Suprapubic skin (tissue), 4 donors: ENCODE measurements around the gene TPSD1. TPM values are rescaled to one million over a fixed set of nuclear protein-coding genes. Genes with fewer than 3 reads are reported as not detected.
"Not testable (repeated sequence)": the region's sequence is repeated elsewhere in the genome, so short reads cannot be mapped to it uniquely, and the experiment has no call there.

Source experiments
- DNase-seq, 2 donors: peaks; one replicate each; pipeline ENCODE4 v3.0.0-alpha.2; 2019; ENCODE audit warnings: low spot score in 2 of 2
- H3K27ac ChIP-seq: fragments of 200-600 bp; sonication (generic); one replicate; pipeline ENCODE4 v1.5.1; 2019
- H3K27me3 ChIP-seq: fragments of 200-600 bp; sonication (generic); one replicate; pipeline ENCODE4 v1.5.1; 2019
- H3K36me3 ChIP-seq: fragments of 200-600 bp; sonication (generic); one replicate; pipeline ENCODE4 v1.5.1; 2019
- H3K4me1 ChIP-seq: fragments of 200-600 bp; sonication (generic); one replicate; pipeline ENCODE4 v1.5.1; 2019
- H3K4me3 ChIP-seq: fragments of 200-600 bp; sonication (generic); one replicate; pipeline ENCODE4 v1.5.1; 2019; ENCODE audit warnings: mild to moderate bottlenecking
- H3K9me3 ChIP-seq: fragments of 200-600 bp; sonication (generic); one replicate; pipeline ENCODE4 v1.5.1; 2019
- EP300 ChIP-seq: sonication (generic); formaldehyde crosslinking; IDR thresholded peaks from one replicate; pipeline ENCODE4 v1.6.1; 2017; ENCODE audit warnings: antibody characterized with exemption
- POLR2A ChIP-seq, 2 donors: fragments of 450-650 bp; IDR thresholded peaks; one replicate each; pipeline ENCODE4 v1.6.1; 2017; ENCODE audit warnings: antibody characterized with exemption in 2 of 2, mild to moderate bottlenecking in 2 of 2, moderate library complexity in 2 of 2
- POLR2AphosphoS5 ChIP-seq, 3 donors: sonication (generic); formaldehyde crosslinking; IDR thresholded peaks; one replicate each; pipeline ENCODE4 v1.6.1; 2017; ENCODE audit warnings: antibody characterized with exemption in 3 of 3
- WGBS: methylation state at CpG from one replicate; pipeline ENCODE4 v1.1.5; 2018; 5-methylcytosine and 5-hydroxymethylcytosine counted together
- total RNA-seq, 4 donors: library from RNA; depleted of rRNA; stranded (reverse); fragments of >200 nt; gene quantifications; one replicate each; pipeline ENCODE4 v1.1.0, GENCODE V29; 2016
- TF ChIP-seq, protein P1 (sequence below), 2 donors: fragments of 200-600 bp in 1 of 2; fragments of 450-650 bp in 1 of 2; sonication (generic) in 1 of 2; IDR thresholded peaks; one replicate each; pipeline ENCODE4 v1.5.1; 2016 to 2019; ENCODE audit warnings: antibody characterized with exemption in 2 of 2, mild to moderate bottlenecking in 1 of 2, moderate library complexity in 1 of 2

TPSD1 gene
- total RNA-seq, 4 donors from 2014 or later: 0.38 to 11.6 (median 0.83) TPM; not detected in 1

DNA sequence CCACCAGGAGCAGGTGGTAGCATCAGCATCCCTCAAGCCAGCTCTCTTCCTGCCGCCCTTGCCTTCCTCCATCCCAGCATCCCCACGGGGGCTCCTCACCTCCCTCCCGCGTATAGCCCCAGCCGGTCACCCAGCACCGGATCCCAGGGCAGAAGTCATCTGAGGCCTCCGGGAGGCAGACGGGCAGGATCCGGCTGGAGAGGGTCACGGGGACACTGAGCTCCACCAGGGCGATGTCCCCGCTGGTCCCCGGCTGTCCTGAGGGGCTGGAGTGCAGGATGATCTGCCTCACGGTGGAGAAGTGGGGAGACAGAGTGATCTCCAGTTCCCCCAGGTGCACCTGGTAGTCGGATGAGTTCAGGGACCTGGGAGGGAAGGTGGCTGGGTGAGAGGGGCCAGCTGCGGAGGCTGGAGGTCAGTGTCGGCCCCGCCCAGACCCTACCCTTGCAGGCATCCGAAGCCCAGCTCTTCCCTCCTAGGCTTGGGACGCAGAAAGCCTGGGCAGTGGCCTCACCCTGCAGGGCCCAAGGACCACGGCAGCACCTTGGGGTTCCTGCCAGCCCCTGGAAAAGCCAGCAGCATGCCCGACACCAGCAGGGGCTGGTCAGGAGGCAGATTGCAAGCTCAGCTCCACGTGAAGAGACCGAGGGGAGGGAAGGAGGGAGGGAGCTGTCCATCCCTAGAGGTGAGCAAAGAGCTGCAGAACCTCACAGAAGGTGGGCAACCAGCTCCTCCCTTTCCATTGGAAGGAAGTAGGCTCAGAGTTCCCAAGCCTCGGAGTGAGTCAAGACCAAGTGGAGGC, 33.1 kb upstream of the TPSD1 start:
- Histone ChIP-seq H3K36me3 (no peaks in the 10 kb centered on the region), H3K27ac (no peak overlapping the region), H3K9me3 (no peaks in the 10 kb centered on the region), H3K4me1 (no peaks in the 10 kb centered on the region), H3K4me3 (no peak overlapping the region), H3K27me3 (peaks cover 35% of the 10 kb centered on the region)
- DNase-seq: no peak
- TF ChIP-seq EP300 (no peak), POLR2A (IDR thresholded peaks at IDR 0.05) (no peak), POLR2AphosphoS5 (IDR thresholded peaks at IDR 0.05) (no peak)
- TF ChIP-seq, protein P1, sequence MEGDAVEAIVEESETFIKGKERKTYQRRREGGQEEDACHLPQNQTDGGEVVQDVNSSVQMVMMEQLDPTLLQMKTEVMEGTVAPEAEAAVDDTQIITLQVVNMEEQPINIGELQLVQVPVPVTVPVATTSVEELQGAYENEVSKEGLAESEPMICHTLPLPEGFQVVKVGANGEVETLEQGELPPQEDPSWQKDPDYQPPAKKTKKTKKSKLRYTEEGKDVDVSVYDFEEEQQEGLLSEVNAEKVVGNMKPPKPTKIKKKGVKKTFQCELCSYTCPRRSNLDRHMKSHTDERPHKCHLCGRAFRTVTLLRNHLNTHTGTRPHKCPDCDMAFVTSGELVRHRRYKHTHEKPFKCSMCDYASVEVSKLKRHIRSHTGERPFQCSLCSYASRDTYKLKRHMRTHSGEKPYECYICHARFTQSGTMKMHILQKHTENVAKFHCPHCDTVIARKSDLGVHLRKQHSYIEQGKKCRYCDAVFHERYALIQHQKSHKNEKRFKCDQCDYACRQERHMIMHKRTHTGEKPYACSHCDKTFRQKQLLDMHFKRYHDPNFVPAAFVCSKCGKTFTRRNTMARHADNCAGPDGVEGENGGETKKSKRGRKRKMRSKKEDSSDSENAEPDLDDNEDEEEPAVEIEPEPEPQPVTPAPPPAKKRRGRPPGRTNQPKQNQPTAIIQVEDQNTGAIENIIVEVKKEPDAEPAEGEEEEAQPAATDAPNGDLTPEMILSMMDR (IDR thresholded peaks at IDR 0.05): no peak
- 60% methylated on average over 9 of the region's 25 CpGs for WGBS

DNA sequence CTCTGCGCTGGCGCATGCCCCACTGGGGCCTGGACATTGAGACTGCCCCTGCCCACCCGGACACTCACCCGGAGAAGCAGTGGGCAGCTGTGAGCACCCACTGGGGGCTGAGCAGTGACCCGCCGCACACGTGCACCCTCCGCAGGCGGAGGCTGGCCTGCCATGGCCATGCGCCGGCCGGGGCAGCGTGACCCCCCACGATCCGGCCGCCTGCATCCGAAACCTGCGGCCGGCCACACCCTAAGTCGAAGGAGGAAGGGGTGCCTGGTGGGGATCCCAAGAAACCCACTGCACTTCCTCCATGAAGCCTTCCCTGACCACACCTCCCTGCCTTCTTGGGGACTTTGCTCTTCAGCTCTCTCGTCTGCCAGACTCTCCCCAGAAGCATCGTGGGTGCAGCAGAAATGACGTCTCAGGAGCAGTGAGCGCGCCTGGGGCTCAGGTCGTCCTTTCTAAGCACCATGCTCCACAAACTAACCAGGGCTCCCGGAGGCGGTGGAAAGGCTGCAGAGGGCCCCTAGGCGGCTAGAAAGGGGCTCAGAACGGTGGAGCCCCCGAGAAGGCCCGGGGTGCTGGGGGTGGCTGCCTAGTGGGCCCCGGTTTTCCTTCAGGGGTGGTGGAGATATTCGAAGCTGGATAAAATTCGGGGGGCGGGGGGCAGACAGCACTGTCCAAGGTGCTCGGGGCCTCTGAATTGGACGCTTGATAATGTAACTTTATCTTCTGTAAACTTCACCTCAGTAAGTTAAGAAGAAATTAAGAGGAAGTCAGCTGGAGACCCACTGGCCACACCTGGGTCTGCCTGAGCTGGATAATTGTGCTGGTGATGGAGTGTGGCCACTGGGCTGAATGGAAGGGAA, 32.3 kb upstream of the TPSD1 start:
- WGBS: 78% methylated on average over 13 of the region's 38 CpGs
- TF ChIP-seq POLR2AphosphoS5 (IDR thresholded peaks at IDR 0.05) (no peak), EP300 (no peak), POLR2A (IDR thresholded peaks at IDR 0.05) (no peak)
- TF ChIP-seq, protein P1 (IDR thresholded peaks at IDR 0.05): no peak
- Histone ChIP-seq H3K4me1 (no peaks in the 10 kb centered on the region), H3K27ac (no peak overlapping the region), H3K9me3 (no peaks in the 10 kb centered on the region), H3K4me3 (no peak overlapping the region), H3K36me3 (no peaks in the 10 kb centered on the region), H3K27me3 (peaks cover 29% of the 10 kb centered on the region)
- DNase-seq: no peak

DNA sequence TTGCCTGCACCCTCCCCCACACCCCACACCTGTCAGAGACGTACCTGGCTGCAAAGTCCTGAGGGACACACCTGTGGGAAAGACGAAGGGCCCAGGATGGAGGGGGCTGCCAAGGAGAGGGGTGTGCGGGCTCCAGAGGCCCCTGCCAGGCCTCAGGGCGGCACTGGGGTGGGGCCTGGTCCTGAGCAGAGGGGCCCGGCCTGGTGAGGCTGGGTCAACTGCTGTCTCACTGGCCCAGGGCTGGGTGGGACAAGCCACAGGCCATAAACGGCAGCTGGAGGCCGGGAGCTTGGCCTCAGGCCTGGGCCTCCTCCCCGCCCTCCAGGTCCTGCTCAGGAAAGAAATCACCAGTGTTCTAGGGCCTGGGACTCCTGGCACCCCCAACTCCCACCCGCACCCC, 31.3 kb upstream of the TPSD1 start:
- H3K4me1 ChIP-seq: no peaks in the 10 kb centered on the region
- DNase-seq: no peak
- TF ChIP-seq EP300: no peak
- no peak for TF ChIP-seq POLR2A (IDR thresholded peaks at IDR 0.05)
- TF ChIP-seq, protein P1 (IDR thresholded peaks at IDR 0.05): no peak
- TF ChIP-seq POLR2AphosphoS5 (IDR thresholded peaks at IDR 0.05): no peak
- H3K27ac ChIP-seq: no peak overlapping the region
- H3K4me3 ChIP-seq: no peak overlapping the region
- H3K9me3 ChIP-seq: no peaks in the 10 kb centered on the region
- 64% methylated on average over 7 of the region's 9 CpGs for WGBS
- H3K36me3 ChIP-seq: no peaks in the 10 kb centered on the region
- H3K27me3 ChIP-seq: peaks cover 29% of the 10 kb centered on the region

GRCh38 chr16:1225051-1225451, 30.8 kb upstream of the TPSD1 start, which contains the start of gene TPSG1:
TSS of gene TPSG1 (minus strand) at chr16:1225268. CDS start at chr16:1225252, 16 bp downstream.
- Histone ChIP-seq H3K4me3 (no peak within 1 kb of the TSS), H3K4me1 (no peaks in the 10 kb centered on the region), H3K27ac (no peak within 1 kb of the TSS), H3K27me3 (peaks cover 29% of the 10 kb centered on the region), H3K36me3 (no peaks in the 10 kb centered on the region), H3K9me3 (no peaks in the 10 kb centered on the region)
- DNase-seq: no peak
- TF ChIP-seq, protein P1 (IDR thresholded peaks at IDR 0.05): no peak
- TF ChIP-seq POLR2AphosphoS5 (IDR thresholded peaks at IDR 0.05) (no peak), POLR2A (IDR thresholded peaks at IDR 0.05) (no peak), EP300 (no peak)
- WGBS: no CpG with 5 or more reads among the region's 10 CpGs

- not testable (repeated sequence) for DNase-seq, H3K36me3 ChIP-seq, H3K27ac ChIP-seq, H3K4me1 ChIP-seq, H3K4me3 ChIP-seq, H3K9me3 ChIP-seq
- 43% methylated on average over 10 of the region's 24 CpGs for WGBS
- H3K27me3 ChIP-seq: peaks cover 27% of the 10 kb centered on the region
Measured at GRCh38 chr16:1225728-1226311, 30.0 kb upstream of the TPSD1 start.

GRCh38 chr16:1226692-1227091, 29.2 kb upstream of the TPSD1 start:
- H3K9me3 ChIP-seq, DNase-seq, H3K27ac ChIP-seq, H3K36me3 ChIP-seq, H3K4me3 ChIP-seq, H3K4me1 ChIP-seq: not testable (repeated sequence)
- peaks cover 26% of the 10 kb centered on the region for H3K27me3 ChIP-seq
- WGBS: no CpG with 5 or more reads among the region's 14 CpGs

DNA sequence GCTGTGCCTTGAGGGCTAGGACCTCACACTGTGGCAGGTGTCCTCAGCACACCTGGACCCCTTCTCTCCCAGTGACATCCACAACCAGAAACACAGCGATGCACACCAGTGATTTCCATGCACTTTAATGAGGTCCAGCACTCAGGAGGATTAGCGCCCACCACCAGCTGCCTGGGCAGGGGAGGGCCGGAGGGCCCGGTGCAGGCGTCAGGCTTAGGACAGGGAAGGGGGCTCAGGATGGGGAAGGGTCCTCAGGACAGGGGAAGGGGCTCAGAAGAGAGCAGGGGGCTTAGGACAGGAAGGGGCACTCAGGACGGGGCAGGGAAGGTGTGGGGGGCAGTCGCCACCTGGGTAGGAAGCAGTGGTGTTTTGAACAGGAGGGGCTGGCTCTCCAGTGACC, 27.6 kb upstream of the TPSD1 start:
- WGBS: 64% methylated on average over 6 of the region's 7 CpGs

GRCh38 chr16:1229476-1229875, 26.4 kb upstream of the TPSD1 start:
- H3K27ac ChIP-seq, H3K36me3 ChIP-seq, H3K4me3 ChIP-seq, DNase-seq, H3K9me3 ChIP-seq, H3K4me1 ChIP-seq: not testable (repeated sequence)
- WGBS: no CpG with 5 or more reads among the region's 13 CpGs
- H3K27me3 ChIP-seq: peaks cover 15% of the 10 kb centered on the region

More for the DNA sequence above, 27.6 kb upstream of the TPSD1 start:
- not testable (repeated sequence) for H3K4me1 ChIP-seq, H3K36me3 ChIP-seq, H3K9me3 ChIP-seq, H3K4me3 ChIP-seq, DNase-seq, H3K27ac ChIP-seq
- peaks cover 15% of the 10 kb centered on the region for H3K27me3 ChIP-seq
